HG03521 (cell line): ENCODE results near the gene GRK1.
"Not testable (repeated sequence)": the region's sequence is repeated elsewhere in the genome, so short reads cannot be mapped to it uniquely, and the experiment has no call there.

Source experiments
- ATAC-seq: cut with Tn5 transposase; IDR thresholded peaks from one replicate; pipeline ENCODE4 v1.9.1; 2021; ENCODE audit warnings: mild to moderate bottlenecking, moderate library complexity; ENCODE audit not compliant: unreplicated experiment

GRK1 gene

GRCh38 chr13:113742000-113742441 is 75.0 kb downstream of the GRK1 start:
- ATAC-seq, result no peak

- ATAC-seq, result no peak
These were observed 75.6 kb downstream of the GRK1 start for GRCh38 chr13:113742445-113743120.

GRCh38 chr13:113743366-113744195 is 76.6 kb downstream of the GRK1 start:
- no peak for ATAC-seq

- ATAC-seq, result no peak
These were observed 77.4 kb downstream of the GRK1 start for GRCh38 chr13:113744197-113745000.

- no peak for ATAC-seq
These were observed 78.0 kb downstream of the GRK1 start for GRCh38 chr13:113745059-113745458.

GRCh38 chr13:113745500-113746142 is 78.6 kb downstream of the GRK1 start:
- ATAC-seq, result not testable (repeated sequence)

- no peak for ATAC-seq
These were observed 79.1 kb downstream of the GRK1 start for GRCh38 chr13:113746143-113746525.

GRCh38 chr13:113746671-113747070 is 79.7 kb downstream of the GRK1 start:
- no peak for ATAC-seq

- no peak for ATAC-seq
These were observed 80.3 kb downstream of the GRK1 start for GRCh38 chr13:113747291-113747833.

- ATAC-seq, result no peak
These were observed 81.3 kb downstream of the GRK1 start for GRCh38 chr13:113748101-113748861.

GRCh38 chr13:113748862-113749451 is 81.9 kb downstream of the GRK1 start:
- ATAC-seq, result no peak

GRCh38 chr13:113749507-113749906 is 82.5 kb downstream of the GRK1 start:
- ATAC-seq, result no peak

- ATAC-seq, result no peak
These were observed 82.9 kb downstream of the GRK1 start for GRCh38 chr13:113749967-113750366.

GRCh38 chr13:113750554-113751399 is 83.8 kb downstream of the GRK1 start:
- no peak for ATAC-seq

GRCh38 chr13:113751491-113751890 is 84.5 kb downstream of the GRK1 start:
- no peak for ATAC-seq

- ATAC-seq, result not testable (repeated sequence)
These were observed 85.4 kb downstream of the GRK1 start for GRCh38 chr13:113752211-113752986.

- ATAC-seq, result no peak
These were observed 86.2 kb downstream of the GRK1 start for GRCh38 chr13:113753171-113753570.

- ATAC-seq, result no peak
These were observed 87.2 kb downstream of the GRK1 start for GRCh38 chr13:113754242-113754641.
